ENCODE results near the gene SNRPD3.

- TF ChIP-seq POLR2A (IDR thresholded peaks at IDR 0.05) (no peak), POLR2AphosphoS5 (IDR thresholded peaks at IDR 0.05) (no peak), EP300 (IDR thresholded peaks at IDR 0.05) (no peak)
- TF ChIP-seq, protein P1, sequence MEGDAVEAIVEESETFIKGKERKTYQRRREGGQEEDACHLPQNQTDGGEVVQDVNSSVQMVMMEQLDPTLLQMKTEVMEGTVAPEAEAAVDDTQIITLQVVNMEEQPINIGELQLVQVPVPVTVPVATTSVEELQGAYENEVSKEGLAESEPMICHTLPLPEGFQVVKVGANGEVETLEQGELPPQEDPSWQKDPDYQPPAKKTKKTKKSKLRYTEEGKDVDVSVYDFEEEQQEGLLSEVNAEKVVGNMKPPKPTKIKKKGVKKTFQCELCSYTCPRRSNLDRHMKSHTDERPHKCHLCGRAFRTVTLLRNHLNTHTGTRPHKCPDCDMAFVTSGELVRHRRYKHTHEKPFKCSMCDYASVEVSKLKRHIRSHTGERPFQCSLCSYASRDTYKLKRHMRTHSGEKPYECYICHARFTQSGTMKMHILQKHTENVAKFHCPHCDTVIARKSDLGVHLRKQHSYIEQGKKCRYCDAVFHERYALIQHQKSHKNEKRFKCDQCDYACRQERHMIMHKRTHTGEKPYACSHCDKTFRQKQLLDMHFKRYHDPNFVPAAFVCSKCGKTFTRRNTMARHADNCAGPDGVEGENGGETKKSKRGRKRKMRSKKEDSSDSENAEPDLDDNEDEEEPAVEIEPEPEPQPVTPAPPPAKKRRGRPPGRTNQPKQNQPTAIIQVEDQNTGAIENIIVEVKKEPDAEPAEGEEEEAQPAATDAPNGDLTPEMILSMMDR (IDR thresholded peaks at IDR 0.05): no peak
These were observed 41.4 kb upstream of the SNRPD3 start for GRCh38 chr22:24514241-24515026.

All from stomach (tissue), 4 donors.